A549 (cell line): Measurements from ENCODE around the gene BST2. TPM values are rescaled to one million over a fixed set of nuclear protein-coding genes. Genes with fewer than 3 reads are reported as not detected.

Source experiments
- ATAC-seq, 2 experiments: fragments of 200-7000 bp in 1 of 2; fragments of >200 bp in 1 of 2; cut with Nextera tagmentation in 1 of 2; cut with Tn5 transposase in 1 of 2; 3 replicates each; pipeline versions ENCODE4 v1.8.0 to v1.9.1; 2018 to 2020; ENCODE audit warnings: mild to moderate bottlenecking in 1 of 2, moderate library complexity in 1 of 2
- CTCF ChIA-PET: fragments of 300-600 bp; sonication (Branson Sonifier 250); formaldehyde crosslinking; extraction: SDS; loops from one replicate; lab custom pipeline; 2021; ENCODE audit warnings: antibody characterized with exemption, inconsistent platforms; lab: Yijun Ruan, JAX
- POLR2A ChIA-PET: fragments of 350-600 bp; formaldehyde crosslinking; extraction: SDS; loops from one replicate; lab custom pipeline; 2021; ENCODE audit warnings: antibody characterized with exemption, inconsistent platforms; lab: Yijun Ruan, JAX
- DNase-seq, 2 experiments: peaks; one replicate each; pipeline versions ENCODE4 v3.0.0 to v3.0.0-alpha.2; 2011 to 2016; ENCODE audit warnings: low read depth in 1 of 2, low spot score in 1 of 2
- FAIRE-seq: peaks from 2 replicates; lab custom pipeline; 2011; peaks lifted over from hg19 to GRCh38; lab: Jason Lieb, UNC
- H3K27ac ChIP-seq, 2 experiments: fragments of >200 bp; sonication (Bioruptor Twin); formaldehyde crosslinking; 3 replicates each; pipeline ENCODE4 v1.5.1; 2016 to 2017
- H3K4me1 ChIP-seq: fragments of >200 bp; sonication (Bioruptor Twin); formaldehyde crosslinking; 3 replicates; pipeline ENCODE4 v1.6.1; 2016
- H3K4me2 ChIP-seq: fragments of >200 bp; sonication (Bioruptor Twin); formaldehyde crosslinking; 3 replicates; pipeline ENCODE4 v1.6.1; 2016
- H3K4me3 ChIP-seq: fragments of >200 bp; sonication (Bioruptor Twin); formaldehyde crosslinking; 3 replicates; pipeline ENCODE4 v1.5.1; 2016
- H3K9me3 ChIP-seq: fragments of >200 bp; sonication (Bioruptor Twin); formaldehyde crosslinking; 3 replicates; pipeline ENCODE4 v1.6.1; 2016
- BHLHE40 ChIP-seq: IDR thresholded peaks from 2 replicates; pipeline ENCODE4 v1.6.1; 2012; ENCODE audit warnings: low read depth, low read length, inconsistent platforms
- CBX2 ChIP-seq: fragments of 200-600 bp; sonication (generic); IDR thresholded peaks from 2 replicates; pipeline ENCODE4 v1.6.1; 2016; ENCODE audit warnings: low read depth, mild to moderate bottlenecking, borderline replicate concordance
- CBX8 ChIP-seq: fragments of 200-600 bp; sonication (generic); IDR thresholded peaks from 2 replicates; pipeline ENCODE4 v1.6.1; 2016
- CEBPB ChIP-seq, 2 experiments: fragments of >200 bp in 1 of 2; sonication (Bioruptor Twin) in 1 of 2; formaldehyde crosslinking in 1 of 2; IDR thresholded peaks; 2 replicates each; pipeline ENCODE4 v1.6.1; 2012 to 2016
- CHD2 ChIP-seq: fragments of 150-350 bp; IDR thresholded peaks from 2 replicates; pipeline ENCODE4 v1.6.1; 2014; ENCODE audit warnings: low read length; ENCODE audit not compliant: partially characterized antibody
- CTCF ChIP-seq: fragments of >200 bp; sonication (Bioruptor Twin); formaldehyde crosslinking; IDR thresholded peaks from 3 replicates; pipeline ENCODE4 v1.5.1; 2016
- EHMT2 ChIP-seq: fragments of 200-600 bp; sonication (generic); IDR thresholded peaks from 2 replicates; pipeline ENCODE4 v1.6.1; 2016; ENCODE audit warnings: antibody characterized with exemption, low read depth, mild to moderate bottlenecking, moderate library complexity
- FOXS1 ChIP-seq: fragments of 250-450 bp; sonication (Bioruptor Pico); IDR thresholded peaks from 2 replicates; pipeline ENCODE4 v1.5.0; 2020; ENCODE audit warnings: mild to moderate bottlenecking, moderate library complexity
- GATA3 ChIP-seq: IDR thresholded peaks from 2 replicates; pipeline ENCODE4 v1.6.1; 2012; ENCODE audit warnings: borderline replicate concordance
- HDAC2 ChIP-seq: fragments of 200-600 bp; sonication (generic); IDR thresholded peaks from 2 replicates; pipeline ENCODE4 v1.6.1; 2016
- HEYL ChIP-seq: fragments of 250-450 bp; sonication (Bioruptor Pico); IDR thresholded peaks from 2 replicates; pipeline ENCODE4 v1.8.0; 2021; ENCODE audit warnings: mild to moderate bottlenecking, moderate library complexity
- HOXB13 ChIP-seq: fragments of 250-450 bp; sonication (Bioruptor Pico); IDR thresholded peaks from 2 replicates; pipeline ENCODE4 v1.5.0; 2020; ENCODE audit warnings: low read depth, mild to moderate bottlenecking, moderate library complexity
- HOXB5 ChIP-seq: fragments of 250-450 bp; sonication (Bioruptor Pico); IDR thresholded peaks from 2 replicates; pipeline ENCODE4 v1.5.0; 2020; ENCODE audit warnings: mild to moderate bottlenecking, moderate library complexity
- MAFK ChIP-seq: fragments of 450-650 bp; IDR thresholded peaks from 2 replicates; pipeline ENCODE4 v1.6.1; 2014; ENCODE audit not compliant: partially characterized antibody
- MYC ChIP-seq: IDR thresholded peaks from 2 replicates; pipeline ENCODE4 v1.6.1; 2012; ENCODE audit warnings: mild to moderate bottlenecking, inconsistent platforms, low read length, improper control_type of control experiment, borderline replicate concordance
- NFE2L2 ChIP-seq: fragments of 150-350 bp; conservative IDR thresholded peaks from 2 replicates; pipeline ENCODE4 v1.6.1; 2014; ENCODE audit warnings: low read length
- RAD21 ChIP-seq, 2 experiments: fragments of >200 bp in 1 of 2; sonication (Bioruptor Twin) in 1 of 2; formaldehyde crosslinking in 1 of 2; IDR thresholded peaks in 1 of 2; conservative IDR thresholded peaks in 1 of 2; 2 replicates in 1 of 2; 3 replicates in 1 of 2; pipeline ENCODE4 v1.6.1; 2012 to 2018; ENCODE audit warnings: inconsistent platforms in 1 of 2
- RARB ChIP-seq: fragments of 250-450 bp; sonication (Bioruptor Pico); IDR thresholded peaks from 2 replicates; pipeline ENCODE4 v1.8.0; 2021; ENCODE audit warnings: mild to moderate bottlenecking, moderate library complexity
- REST ChIP-seq: fragments of 200-600 bp; sonication (generic); IDR thresholded peaks from 2 replicates; pipeline ENCODE4 v1.6.1; 2016; ENCODE audit warnings: antibody characterized with exemption, mild to moderate bottlenecking, moderate library complexity
- SMC3 ChIP-seq: fragments of >200 bp; sonication (Bioruptor Twin); formaldehyde crosslinking; IDR thresholded peaks from 3 replicates; pipeline ENCODE4 v1.6.1; 2018; ENCODE audit warnings: inconsistent platforms
- TFCP2L1 ChIP-seq: fragments of 250-450 bp; sonication (Bioruptor Pico); IDR thresholded peaks from 2 replicates; pipeline ENCODE4 v1.5.0; 2021; ENCODE audit warnings: mild to moderate bottlenecking
- TP53 ChIP-seq: fragments of 250-450 bp; sonication (Bioruptor Pico); IDR thresholded peaks from 2 replicates; pipeline ENCODE4 v1.5.0; 2021; ENCODE audit warnings: mild to moderate bottlenecking, moderate library complexity
- ZC3H11A ChIP-seq: fragments of 450-650 bp; IDR thresholded peaks from 2 replicates; pipeline ENCODE4 v1.6.1; 2014; ENCODE audit warnings: antibody characterized with exemption, mild to moderate bottlenecking
- ZFP36 ChIP-seq: fragments of 450-650 bp; IDR thresholded peaks from 2 replicates; pipeline ENCODE4 v1.6.1; 2014; ENCODE audit warnings: borderline replicate concordance; ENCODE audit not compliant: partially characterized antibody
- ZSCAN20 ChIP-seq: fragments of 250-450 bp; sonication (Bioruptor Pico); IDR thresholded peaks from 2 replicates; pipeline ENCODE4 v1.8.0; 2022; ENCODE audit warnings: mild to moderate bottlenecking, moderate library complexity
- WGBS: methylation state at CpG from one replicate; pipeline ENCODE4 v1.1.6; 2017; ENCODE audit errors: missing lambda C conversion rate; 5-methylcytosine and 5-hydroxymethylcytosine counted together
- polyA plus RNA-seq, 4 experiments: library from polyadenylated mRNA; depleted of rRNA in 3 of 4; stranded (reverse); fragments of >200 nt; fragmentation: RNase III in 1 of 4; extraction: RNeasy Plus Mini Kit Qiagen cat#74134 plus additional on column Dnase treatment in 1 of 4; gene quantifications; 2 replicates in 3 of 4; 3 replicates in 1 of 4; pipeline ENCODE4 v1.2.3, GENCODE V29; 2011 to 2017
- TF ChIP-seq, protein P1 (sequence below): fragments of 250-450 bp; sonication (Bioruptor Pico); IDR thresholded peaks from 2 replicates; pipeline ENCODE4 v1.5.0; 2021; ENCODE audit warnings: mild to moderate bottlenecking, moderate library complexity, borderline replicate concordance
- TF ChIP-seq, protein P2 (sequence below): fragments of 250-450 bp; sonication (Bioruptor Pico); IDR thresholded peaks from 2 replicates; pipeline ENCODE4 v1.5.0; 2020; ENCODE audit warnings: low read depth, mild to moderate bottlenecking, moderate library complexity

The BST2 gene
- polyA plus RNA-seq, 2 of the 4 experiments (the other 2 are of a cell fraction), result 0.12 to 0.26 TPM

- WGBS, result 78% methylated on average over 6 of the region's 6 CpGs
- no peak overlapping the region for H3K4me3 ChIP-seq
- TF ChIP-seq, protein P1, sequence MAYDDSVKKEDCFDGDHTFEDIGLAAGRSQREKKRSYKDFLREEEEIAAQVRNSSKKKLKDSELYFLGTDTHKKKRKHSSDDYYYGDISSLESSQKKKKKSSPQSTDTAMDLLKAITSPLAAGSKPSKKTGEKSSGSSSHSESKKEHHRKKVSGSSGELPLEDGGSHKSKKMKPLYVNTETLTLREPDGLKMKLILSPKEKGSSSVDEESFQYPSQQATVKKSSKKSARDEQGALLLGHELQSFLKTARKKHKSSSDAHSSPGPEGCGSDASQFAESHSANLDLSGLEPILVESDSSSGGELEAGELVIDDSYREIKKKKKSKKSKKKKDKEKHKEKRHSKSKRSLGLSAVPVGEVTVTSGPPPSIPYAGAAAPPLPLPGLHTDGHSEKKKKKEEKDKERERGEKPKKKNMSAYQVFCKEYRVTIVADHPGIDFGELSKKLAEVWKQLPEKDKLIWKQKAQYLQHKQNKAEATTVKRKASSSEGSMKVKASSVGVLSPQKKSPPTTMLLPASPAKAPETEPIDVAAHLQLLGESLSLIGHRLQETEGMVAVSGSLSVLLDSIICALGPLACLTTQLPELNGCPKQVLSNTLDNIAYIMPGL (CRISPR knock-in tag), result no peak
- no peak for DNase-seq
- no peaks in the 10 kb centered on the region for H3K9me3 ChIP-seq
- H3K27ac ChIP-seq, result no peak overlapping the region
- CTCF ChIA-PET, result no interaction called here
- H3K4me2 ChIP-seq, result no peak overlapping the region
- H3K4me1 ChIP-seq, result 0 out of 3 replicates have a peak, but pooled peaks cover 4% of the 10 kb centered on the region
- no peak for ATAC-seq
- POLR2A ChIA-PET, result no interaction called here
- no peak for FAIRE-seq
Measured at GRCh38 chr19:17415121-17415520, 9.7 kb upstream of the BST2 start.

- Histone ChIP-seq H3K4me2 (no peak overlapping the region), H3K4me1 (0 out of 3 replicates have a peak, but pooled peaks cover 4% of the 10 kb centered on the region), H3K9me3 (no peaks in the 10 kb centered on the region), H3K4me3 (no peak overlapping the region), H3K27ac (no peak overlapping the region)
- WGBS, result 65% methylated on average over 8 of the region's 8 CpGs
- POLR2A ChIA-PET, result no interaction called here
- CTCF ChIA-PET, result no interaction called here
- TF ChIP-seq ZC3H11A (no peak), CEBPB (IDR thresholded peaks at IDR 0.05) (no peak), EHMT2 (no peak), CTCF (no peak), RAD21 (conservative IDR thresholded peaks at IDR 0.05 in 1 of 2, IDR thresholded peaks at IDR 0.05 in 1 of 2) (no peak), CBX2 (no peak), TFCP2L1 (CRISPR knock-in tag) (no peak), HDAC2 (no peak), RARB (no peak), CBX8 (no peak), ZFP36 (no peak), BHLHE40 (no peak), CHD2 (no peak), GATA3 (no peak), MYC (no peak), HEYL (no peak)
- FAIRE-seq (no peak), DNase-seq (no peak), ATAC-seq (no peak)
Measured at GRCh38 chr19:17414097-17414496, 8.7 kb upstream of the BST2 start.

- POLR2A ChIA-PET, result interaction anchor here (0.7 kb wide), 1 partner anchor 8 kb away, joined by 3 read pairs; the partner anchor contains the start of gene MVB12A
- no peak for TF ChIP-seq SMC3
- TF ChIP-seq ZSCAN20 (CRISPR knock-in tag), result no peak
- TF ChIP-seq HOXB5, result no peak
- TF ChIP-seq ZFP36, result no peak
- TF ChIP-seq, protein P2, sequence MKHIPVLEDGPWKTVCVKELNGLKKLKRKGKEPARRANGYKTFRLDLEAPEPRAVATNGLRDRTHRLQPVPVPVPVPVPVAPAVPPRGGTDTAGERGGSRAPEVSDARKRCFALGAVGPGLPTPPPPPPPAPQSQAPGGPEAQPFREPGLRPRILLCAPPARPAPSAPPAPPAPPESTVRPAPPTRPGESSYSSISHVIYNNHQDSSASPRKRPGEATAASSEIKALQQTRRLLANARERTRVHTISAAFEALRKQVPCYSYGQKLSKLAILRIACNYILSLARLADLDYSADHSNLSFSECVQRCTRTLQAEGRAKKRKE (CRISPR knock-in tag), result no peak
- TF ChIP-seq MAFK, result no peak
- no peak for TF ChIP-seq REST
- TF ChIP-seq NFE2L2, result no peak
- no peak for TF ChIP-seq GATA3
- no peak for TF ChIP-seq HOXB13 (CRISPR knock-in tag)
- no peak for TF ChIP-seq FOXS1 (CRISPR knock-in tag)
- TF ChIP-seq TP53, result no peak
- H3K4me3 ChIP-seq, result no peak overlapping the region
- DNase-seq (no peak), ATAC-seq (no peak), FAIRE-seq (no peak)
- no peak overlapping the region for H3K4me2 ChIP-seq
- H3K27ac ChIP-seq, result no peak overlapping the region
- no peaks in the 10 kb centered on the region for H3K9me3 ChIP-seq
- WGBS, result 61% methylated on average over 11 of the region's 11 CpGs
- CTCF ChIA-PET, result interaction anchor here (1.0 to 1.2 kb wide), 2 partner anchors 22 to 55 kb away, joined by 3 to 7 read pairs; no protein-coding TSS in a partner anchor
- no peaks in the 10 kb centered on the region for H3K4me1 ChIP-seq
Measured at GRCh38 chr19:17411801-17412200, 6.4 kb upstream of the BST2 start.
